VCaP (cell line): ENCODE data around the gene OTP.

Experiments used
- H3K27ac ChIP-seq: fragments of 450-650 bp; 2 replicates; pipeline ENCODE4 v1.5.1; 2017
- CTCF ChIP-seq: fragments of 450-650 bp; conservative IDR thresholded peaks from 2 replicates; pipeline ENCODE4 v1.5.1; 2017; ENCODE audit warnings: mild to moderate bottlenecking, moderate library complexity

The OTP gene

GRCh38 chr5:77637170-77637997 lies 1.1 kb downstream of the OTP start:
- no peak overlapping the region for H3K27ac ChIP-seq
- no peak for TF ChIP-seq CTCF

- TF ChIP-seq CTCF: no peak
Observed at GRCh38 chr5:77636641-77637169, 1.8 kb downstream of the OTP start.

GRCh38 chr5:77635917-77636640 lies 2.4 kb downstream of the OTP start:
- no peak overlapping the region for H3K27ac ChIP-seq
- no peak for TF ChIP-seq CTCF

More at GRCh38 chr5:77636641-77637169, 1.8 kb downstream of the OTP start:
- no peak overlapping the region for H3K27ac ChIP-seq

DNA sequence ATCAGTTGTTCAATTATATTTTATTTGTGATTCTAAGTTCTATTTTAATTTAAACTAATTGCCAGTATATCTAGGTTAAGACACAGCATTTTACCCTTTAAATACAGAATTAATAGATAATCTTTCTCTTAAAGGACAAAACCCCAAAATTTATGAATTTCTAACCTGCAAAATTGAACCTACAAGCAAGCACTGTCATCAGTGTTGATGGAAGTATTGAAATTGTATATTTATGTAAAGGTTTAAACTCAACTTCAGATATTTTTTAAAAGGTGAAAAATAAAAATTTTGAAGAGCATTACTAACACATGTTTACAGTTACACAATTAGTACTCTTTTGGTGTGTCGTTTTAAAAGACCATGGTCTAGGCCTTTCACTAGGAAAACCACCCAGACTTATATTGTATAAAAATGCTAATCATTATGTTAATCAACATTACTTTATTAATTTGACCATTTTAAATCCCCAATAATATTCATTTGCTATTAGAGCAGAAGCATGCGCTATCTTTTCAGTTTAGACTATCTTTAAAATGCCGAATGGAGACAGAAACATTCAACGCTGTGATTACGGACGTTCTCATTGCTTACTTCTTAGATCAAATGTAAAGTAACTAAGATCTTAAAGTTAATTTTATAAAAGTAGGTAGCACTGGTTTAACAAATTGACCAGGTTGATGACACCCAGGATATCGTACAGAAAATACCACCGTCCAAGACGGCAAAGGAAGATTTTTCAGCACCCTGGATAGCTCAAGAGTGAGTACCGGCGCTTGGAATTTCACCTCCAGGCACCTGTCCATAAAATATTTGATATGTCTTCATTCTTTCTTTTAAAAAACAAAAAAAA lies 3.2 kb downstream of the OTP start:
- no peak overlapping the region for H3K27ac ChIP-seq
- TF ChIP-seq CTCF: no peak

GRCh38 chr5:77633709-77634108 lies 4.8 kb downstream of the OTP start:
- no peak for TF ChIP-seq CTCF
- H3K27ac ChIP-seq: no peak overlapping the region

GRCh38 chr5:77633207-77633675 lies 5.3 kb downstream of the OTP start:
- no peak overlapping the region for H3K27ac ChIP-seq
- TF ChIP-seq CTCF: no peak
